ENCODE data around the gene SMYD3. TPM values are rescaled to one million over a fixed set of nuclear protein-coding genes. Genes with fewer than 3 reads are reported as not detected.

Gene SMYD3
- total and polyA plus RNA-seq, 10 of the 15 experiments (the other 5 are each of a cell fraction or from before 2014, with no cell fraction given): 18.3 to 54.0 (median 24.8) TPM

DNA sequence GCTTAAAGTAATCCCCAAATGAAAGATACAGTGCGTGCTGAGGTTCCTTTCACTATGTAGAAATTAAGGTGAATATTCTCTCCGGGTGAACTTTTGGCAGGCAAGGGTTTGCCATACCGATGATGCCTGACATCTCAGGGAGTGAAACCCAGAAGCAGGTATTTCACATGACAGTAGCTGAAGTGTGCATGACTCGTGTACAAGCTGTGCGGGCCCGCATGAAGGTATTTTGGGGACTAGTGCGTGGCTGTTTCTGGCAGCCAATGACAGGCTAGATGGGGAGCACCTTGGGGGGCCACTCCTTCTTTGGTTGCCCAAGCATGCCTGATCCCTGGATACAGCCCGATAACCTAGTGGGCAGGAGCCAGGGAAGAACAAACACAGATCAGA is 569.0 kb downstream of the SMYD3 start:
- Histone ChIP-seq H3K4me1 (ENCODE audit: control insufficient read depth, insufficient read depth, low read length) (no peaks in the 10 kb centered on the region), H2AFZ (ENCODE audit: control insufficient read depth, low read depth, low read length) (no peak overlapping the region), H3K79me2 (ENCODE audit: control insufficient read depth, insufficient read depth, low read length) (no peaks in the 10 kb centered on the region), H3K27ac (ENCODE audit: control insufficient read depth, insufficient read depth) (no peak overlapping the region), H3K9me3 (replicated peaks; ENCODE audit: control insufficient read depth, insufficient read depth, low read length) (no peaks in the 10 kb centered on the region), H3K9ac (ENCODE audit: control insufficient read depth, insufficient read depth, low read length) (no peak overlapping the region), H3K27me3 (replicated peaks in 1 of 2; ENCODE audit: control insufficient read depth in 2 of 2, insufficient read depth in 2 of 2, low read length in 1 of 2) (no peaks in the 10 kb centered on the region), H4K20me1 (ENCODE audit: control insufficient read depth, insufficient read depth) (no peaks in the 10 kb centered on the region), H3K4me3 (no peak overlapping the region), H3K4me2 (ENCODE audit: control insufficient read depth, insufficient read depth) (no peak overlapping the region), H3K36me3 (ENCODE audit: control insufficient read depth in 2 of 2, insufficient read depth in 2 of 2, low read length in 1 of 2) (no peaks in the 10 kb centered on the region)
- ATAC-seq (no peak), DNase-seq (ENCODE audit: low read depth, low spot score) (no peak), FAIRE-seq (no peak)
- no TSS peak for BruUV-seq (replicated peaks)
- 92% methylated on average over 8 of the region's 8 CpGs for WGBS (ENCODE audit: insufficient coverage, insufficient replicate concordance, low lambda C conversion rate, missing lambda C conversion rate)
- in situ Hi-C loops (cut with MboI): no loop called here
- ChIA-PET POLR2A (no interaction called here), SMC1A (ENCODE audit: uncharacterized antibody, unreplicated experiment) (interaction anchor here (0.9 to 1.8 kb wide), 6 partner anchors 13 to 50 kb away, joined by 3 to 9 read pairs (median 4); no protein-coding TSS in a partner anchor), RAD21 (ENCODE audit: unreplicated experiment) (no interaction called here), CTCF (interaction anchor here (0.6 kb wide), 1 partner anchor 228 kb away, joined by 3 read pairs; no protein-coding TSS in a partner anchor)
- TF ChIP-seq TARDBP (IDR thresholded peaks at IDR 0.05; ENCODE audit: borderline replicate concordance) (no peak), ASH2L (IDR thresholded peaks at IDR 0.05; ENCODE audit: borderline replicate concordance, low read depth) (no peak), CHD1 (IDR thresholded peaks at IDR 0.05; ENCODE audit: low read depth, low read length) (no peak), SMARCA5 (IDR thresholded peaks at IDR 0.05) (no peak), SUZ12 (IDR thresholded peaks at IDR 0.05; ENCODE audit: unreplicated experiment) (no peak), MEF2A (IDR thresholded peaks at IDR 0.05; ENCODE audit: insufficient read depth, low read depth, low read length) (no peak), JUND (IDR thresholded peaks at IDR 0.05; ENCODE audit: low read depth, low read length) (no peak), IKZF1 (conservative IDR thresholded peaks at IDR 0.05) (no peak), RAD21 (IDR thresholded peaks at IDR 0.05; ENCODE audit: insufficient read depth, low read depth, low read length) (no peak), IKZF2 (IDR thresholded peaks at IDR 0.05) (no peak), HDGF (IDR thresholded peaks at IDR 0.05) (no peak), JUNB (IDR thresholded peaks at IDR 0.05) (no peak)
- TF ChIP-seq, protein P1, sequence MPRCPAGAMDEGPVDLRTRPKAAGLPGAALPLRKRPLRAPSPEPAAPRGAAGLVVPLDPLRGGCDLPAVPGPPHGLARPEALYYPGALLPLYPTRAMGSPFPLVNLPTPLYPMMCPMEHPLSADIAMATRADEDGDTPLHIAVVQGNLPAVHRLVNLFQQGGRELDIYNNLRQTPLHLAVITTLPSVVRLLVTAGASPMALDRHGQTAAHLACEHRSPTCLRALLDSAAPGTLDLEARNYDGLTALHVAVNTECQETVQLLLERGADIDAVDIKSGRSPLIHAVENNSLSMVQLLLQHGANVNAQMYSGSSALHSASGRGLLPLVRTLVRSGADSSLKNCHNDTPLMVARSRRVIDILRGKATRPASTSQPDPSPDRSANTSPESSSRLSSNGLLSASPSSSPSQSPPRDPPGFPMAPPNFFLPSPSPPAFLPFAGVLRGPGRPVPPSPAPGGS (IDR thresholded peaks at IDR 0.05; ENCODE audit: borderline replicate concordance, insufficient read depth, low read depth, low read length, poor library complexity, severe bottlenecking): no peak
- TF ChIP-seq, protein P2, sequence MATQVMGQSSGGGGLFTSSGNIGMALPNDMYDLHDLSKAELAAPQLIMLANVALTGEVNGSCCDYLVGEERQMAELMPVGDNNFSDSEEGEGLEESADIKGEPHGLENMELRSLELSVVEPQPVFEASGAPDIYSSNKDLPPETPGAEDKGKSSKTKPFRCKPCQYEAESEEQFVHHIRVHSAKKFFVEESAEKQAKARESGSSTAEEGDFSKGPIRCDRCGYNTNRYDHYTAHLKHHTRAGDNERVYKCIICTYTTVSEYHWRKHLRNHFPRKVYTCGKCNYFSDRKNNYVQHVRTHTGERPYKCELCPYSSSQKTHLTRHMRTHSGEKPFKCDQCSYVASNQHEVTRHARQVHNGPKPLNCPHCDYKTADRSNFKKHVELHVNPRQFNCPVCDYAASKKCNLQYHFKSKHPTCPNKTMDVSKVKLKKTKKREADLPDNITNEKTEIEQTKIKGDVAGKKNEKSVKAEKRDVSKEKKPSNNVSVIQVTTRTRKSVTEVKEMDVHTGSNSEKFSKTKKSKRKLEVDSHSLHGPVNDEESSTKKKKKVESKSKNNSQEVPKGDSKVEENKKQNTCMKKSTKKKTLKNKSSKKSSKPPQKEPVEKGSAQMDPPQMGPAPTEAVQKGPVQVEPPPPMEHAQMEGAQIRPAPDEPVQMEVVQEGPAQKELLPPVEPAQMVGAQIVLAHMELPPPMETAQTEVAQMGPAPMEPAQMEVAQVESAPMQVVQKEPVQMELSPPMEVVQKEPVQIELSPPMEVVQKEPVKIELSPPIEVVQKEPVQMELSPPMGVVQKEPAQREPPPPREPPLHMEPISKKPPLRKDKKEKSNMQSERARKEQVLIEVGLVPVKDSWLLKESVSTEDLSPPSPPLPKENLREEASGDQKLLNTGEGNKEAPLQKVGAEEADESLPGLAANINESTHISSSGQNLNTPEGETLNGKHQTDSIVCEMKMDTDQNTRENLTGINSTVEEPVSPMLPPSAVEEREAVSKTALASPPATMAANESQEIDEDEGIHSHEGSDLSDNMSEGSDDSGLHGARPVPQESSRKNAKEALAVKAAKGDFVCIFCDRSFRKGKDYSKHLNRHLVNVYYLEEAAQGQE (IDR thresholded peaks at IDR 0.05; ENCODE audit: low read depth, low read length): no peak
- TF ChIP-seq, protein P3, sequence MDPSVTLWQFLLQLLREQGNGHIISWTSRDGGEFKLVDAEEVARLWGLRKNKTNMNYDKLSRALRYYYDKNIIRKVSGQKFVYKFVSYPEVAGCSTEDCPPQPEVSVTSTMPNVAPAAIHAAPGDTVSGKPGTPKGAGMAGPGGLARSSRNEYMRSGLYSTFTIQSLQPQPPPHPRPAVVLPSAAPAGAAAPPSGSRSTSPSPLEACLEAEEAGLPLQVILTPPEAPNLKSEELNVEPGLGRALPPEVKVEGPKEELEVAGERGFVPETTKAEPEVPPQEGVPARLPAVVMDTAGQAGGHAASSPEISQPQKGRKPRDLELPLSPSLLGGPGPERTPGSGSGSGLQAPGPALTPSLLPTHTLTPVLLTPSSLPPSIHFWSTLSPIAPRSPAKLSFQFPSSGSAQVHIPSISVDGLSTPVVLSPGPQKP (IDR thresholded peaks at IDR 0.05; ENCODE audit: low read depth, low read length): no peak
- TF ChIP-seq, protein P4, sequence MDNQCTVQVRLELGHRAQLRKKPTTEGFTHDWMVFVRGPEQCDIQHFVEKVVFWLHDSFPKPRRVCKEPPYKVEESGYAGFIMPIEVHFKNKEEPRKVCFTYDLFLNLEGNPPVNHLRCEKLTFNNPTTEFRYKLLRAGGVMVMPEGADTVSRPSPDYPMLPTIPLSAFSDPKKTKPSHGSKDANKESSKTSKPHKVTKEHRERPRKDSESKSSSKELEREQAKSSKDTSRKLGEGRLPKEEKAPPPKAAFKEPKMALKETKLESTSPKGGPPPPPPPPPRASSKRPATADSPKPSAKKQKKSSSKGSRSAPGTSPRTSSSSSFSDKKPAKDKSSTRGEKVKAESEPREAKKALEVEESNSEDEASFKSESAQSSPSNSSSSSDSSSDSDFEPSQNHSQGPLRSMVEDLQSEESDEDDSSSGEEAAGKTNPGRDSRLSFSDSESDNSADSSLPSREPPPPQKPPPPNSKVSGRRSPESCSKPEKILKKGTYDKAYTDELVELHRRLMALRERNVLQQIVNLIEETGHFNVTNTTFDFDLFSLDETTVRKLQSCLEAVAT (IDR thresholded peaks at IDR 0.05): no peak
- intact Hi-C loops (cut with micrococcal nuclease; ENCODE audit: unreplicated experiment): no loop called here
